Gastrocnemius medialis (tissue), 4 donors: Measurements from ENCODE around the gene LONRF2. TPM values are rescaled to one million over a fixed set of nuclear protein-coding genes. Genes with fewer than 3 reads are reported as not detected.
A peak's percentile ranks its signal among the peaks of the same experiment; 100 is the strongest.

ENCODE experiments used
- ATAC-seq, 2 donors: fragments of 150-250 bp; one replicate each; pipeline ENCODE4 v1.9.1; 2016
- DNase-seq, 2 donors: peaks; one replicate each; pipeline ENCODE4 v3.0.0-alpha.2; 2019
- H3K27ac ChIP-seq, 4 donors: fragments of 200-600 bp; sonication (generic); 1 replicate in 1 of 4; 2 replicates in 3 of 4; pipeline ENCODE4 v1.5.1; 2016 to 2018; ENCODE audit warnings: mild to moderate bottlenecking in 2 of 4, moderate library complexity in 1 of 4
- H3K27me3 ChIP-seq, 3 donors: fragments of 200-600 bp; sonication (generic) in 2 of 3; 1 replicate in 1 of 3; 2 replicates in 2 of 3; pipeline versions ENCODE4 v1.5.1 to v1.6.0; 2016 to 2019; ENCODE audit warnings: mild to moderate bottlenecking in 1 of 3, moderate library complexity in 1 of 3
- H3K36me3 ChIP-seq, 2 donors: fragments of 200-600 bp; sonication (generic) in 1 of 2; one replicate each; pipeline ENCODE4 v1.5.1; 2017 to 2018
- H3K4me1 ChIP-seq, 2 donors: fragments of 200-600 bp; sonication (generic) in 1 of 2; one replicate each; pipeline ENCODE4 v1.5.1; 2016 to 2017; ENCODE audit warnings: mild to moderate bottlenecking in 2 of 2
- H3K4me3 ChIP-seq, 4 donors: fragments of 200-600 bp; sonication (generic) in 3 of 4; 1 replicate in 1 of 4; 2 replicates in 3 of 4; pipeline ENCODE4 v1.5.1; 2016 to 2019; ENCODE audit warnings: mild to moderate bottlenecking in 2 of 4
- H3K9me3 ChIP-seq, 3 donors: fragments of 200-600 bp; sonication (generic) in 2 of 3; 1 replicate in 1 of 3; 2 replicates in 2 of 3; pipeline ENCODE4 v1.5.1; 2016 to 2019
- POLR2A ChIP-seq, 2 donors: fragments of 450-650 bp; IDR thresholded peaks; one replicate each; pipeline ENCODE4 v1.6.1; 2017; ENCODE audit warnings: antibody characterized with exemption in 2 of 2, mild to moderate bottlenecking in 2 of 2, moderate library complexity in 2 of 2
- in situ Hi-C, 4 donors: fragments of 200-750 bp; cut with MboI; loops; one replicate each; pipeline versions ENCODE4 v1.15.0 to v1.8.0; 2017; ENCODE audit warnings: low sequenced_read_pairs in 4 of 4
- intact Hi-C: fragments of 100-400 bp; cut with DNase I; formaldehyde crosslinking; loops from one replicate; pipeline ENCODE4 v1.15.1; 2023; ENCODE audit warnings: low total_unique reads
- total RNA-seq, 4 donors: library from RNA; depleted of rRNA; stranded (reverse); fragments of >200 nt; gene quantifications; one replicate each; pipeline versions ENCODE4 v1.1.0 to v1.2.3, GENCODE V29; 2016
- TF ChIP-seq, protein P1 (sequence below), 5 experiments: fragments of 450-650 bp in 3 of 5; fragments of 200-600 bp in 2 of 5; sonication (generic) in 2 of 5; IDR thresholded peaks in 4 of 5; conservative IDR thresholded peaks in 1 of 5; 1 replicate in 4 of 5; 2 replicates in 1 of 5; pipeline ENCODE4 v1.5.1; 2016 to 2019; ENCODE audit warnings: antibody characterized with exemption in 5 of 5, mild to moderate bottlenecking in 3 of 5, moderate library complexity in 3 of 5

LONRF2 gene
- total RNA-seq, 4 donors from 2014 or later, result 5.0 to 8.8 (median 7.6) TPM

DNA sequence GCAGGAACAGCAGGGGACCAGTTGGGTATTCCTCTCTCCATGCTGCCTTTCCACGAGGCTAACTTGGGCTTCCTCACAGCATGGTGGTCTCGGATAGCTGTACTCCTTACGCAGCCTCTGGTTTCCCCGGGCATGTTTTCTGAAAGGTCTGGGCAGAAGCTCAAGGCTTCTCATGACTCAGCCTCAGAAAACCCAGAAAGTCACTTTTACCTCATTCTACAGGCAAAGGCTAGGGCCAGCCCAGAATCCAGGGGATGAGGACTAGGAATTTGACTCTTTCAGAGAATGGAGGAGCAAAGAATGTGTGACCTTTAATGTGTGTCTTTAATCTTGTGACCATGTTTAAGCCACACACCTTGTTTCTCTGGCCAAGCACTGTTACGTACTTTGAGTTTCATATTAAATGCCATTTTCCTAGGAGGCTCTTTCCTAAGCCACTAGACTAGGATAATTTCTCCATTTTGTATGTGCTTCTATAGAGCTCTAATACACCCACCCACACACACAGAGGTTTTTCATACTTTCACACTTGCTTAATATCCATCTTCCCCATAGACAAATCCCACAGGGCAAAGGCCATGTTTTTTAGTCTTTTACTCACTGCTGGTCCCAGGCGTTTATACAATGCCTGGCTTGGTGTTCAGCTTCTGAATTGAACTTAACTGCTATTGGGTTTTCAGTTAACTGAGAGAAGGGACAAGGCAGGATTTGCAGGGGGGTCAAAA, 77.3 kb downstream of the LONRF2 start:
- ATAC-seq, result no peak
- no peak overlapping the region for H3K27ac ChIP-seq
- no peak for DNase-seq
- in situ Hi-C loops, result loop anchor here in 2 of 4 donors (5.0 to 10.0 kb wide), 2 partner anchors 688 to 690 kb away; no protein-coding TSS in a partner anchor
- H3K27me3 ChIP-seq, result peaks cover 0 to 5% (median 0%) of the 10 kb centered on the region in 3 donors
- no peaks in the 10 kb centered on the region for H3K9me3 ChIP-seq
- peaks cover 0 to 3% of the 10 kb centered on the region in 2 donors for H3K4me1 ChIP-seq
- TF ChIP-seq, protein P1, sequence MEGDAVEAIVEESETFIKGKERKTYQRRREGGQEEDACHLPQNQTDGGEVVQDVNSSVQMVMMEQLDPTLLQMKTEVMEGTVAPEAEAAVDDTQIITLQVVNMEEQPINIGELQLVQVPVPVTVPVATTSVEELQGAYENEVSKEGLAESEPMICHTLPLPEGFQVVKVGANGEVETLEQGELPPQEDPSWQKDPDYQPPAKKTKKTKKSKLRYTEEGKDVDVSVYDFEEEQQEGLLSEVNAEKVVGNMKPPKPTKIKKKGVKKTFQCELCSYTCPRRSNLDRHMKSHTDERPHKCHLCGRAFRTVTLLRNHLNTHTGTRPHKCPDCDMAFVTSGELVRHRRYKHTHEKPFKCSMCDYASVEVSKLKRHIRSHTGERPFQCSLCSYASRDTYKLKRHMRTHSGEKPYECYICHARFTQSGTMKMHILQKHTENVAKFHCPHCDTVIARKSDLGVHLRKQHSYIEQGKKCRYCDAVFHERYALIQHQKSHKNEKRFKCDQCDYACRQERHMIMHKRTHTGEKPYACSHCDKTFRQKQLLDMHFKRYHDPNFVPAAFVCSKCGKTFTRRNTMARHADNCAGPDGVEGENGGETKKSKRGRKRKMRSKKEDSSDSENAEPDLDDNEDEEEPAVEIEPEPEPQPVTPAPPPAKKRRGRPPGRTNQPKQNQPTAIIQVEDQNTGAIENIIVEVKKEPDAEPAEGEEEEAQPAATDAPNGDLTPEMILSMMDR (IDR thresholded peaks at IDR 0.05 in 4 of 5, conservative IDR thresholded peaks at IDR 0.05 in 1 of 5), result no peak
- no peak for TF ChIP-seq POLR2A (IDR thresholded peaks at IDR 0.05)
- H3K4me3 ChIP-seq, result no peak overlapping the region
- no peaks in the 10 kb centered on the region for H3K36me3 ChIP-seq
- intact Hi-C loops, result no loop called here

GRCh38 chr2:100243631-100244030, 78.7 kb downstream of the LONRF2 start:
- no peak overlapping the region for H3K27ac ChIP-seq
- no peaks in the 10 kb centered on the region for H3K9me3 ChIP-seq
- intact Hi-C loops (loop anchor here (1.0 kb wide), 1 partner anchor 684 kb away; no protein-coding TSS in a partner anchor), in situ Hi-C loops (loop anchor here in 2 of 4 donors (5.0 to 10.0 kb wide), 2 partner anchors 686 to 689 kb away; no protein-coding TSS in a partner anchor)
- H3K4me3 ChIP-seq, result no peak overlapping the region
- H3K36me3 ChIP-seq, result no peaks in the 10 kb centered on the region
- TF ChIP-seq POLR2A (IDR thresholded peaks at IDR 0.05), result no peak
- TF ChIP-seq, protein P1 (IDR thresholded peaks at IDR 0.05 in 4 of 5, conservative IDR thresholded peaks at IDR 0.05 in 1 of 5), result no peak
- no peak for DNase-seq
- ATAC-seq, result no peak
- peaks cover 0 to 5% (median 0%) of the 10 kb centered on the region in 3 donors for H3K27me3 ChIP-seq
- H3K4me1 ChIP-seq, result peaks cover 0 to 3% of the 10 kb centered on the region in 2 donors

GRCh38 chr2:100242891-100243619, 79.2 kb downstream of the LONRF2 start:
- H3K27me3 ChIP-seq, result peaks cover 0 to 5% (median 0%) of the 10 kb centered on the region in 3 donors
- no peaks in the 10 kb centered on the region for H3K9me3 ChIP-seq
- DNase-seq (peak in 1 of 2 donors; percentile 34), ATAC-seq (peak; percentile 47 to 65)
- TF ChIP-seq, protein P1 (IDR thresholded peaks at IDR 0.05 in 4 of 5, conservative IDR thresholded peaks at IDR 0.05 in 1 of 5), result peak; percentile 42 to 72 (median 65)
- no peak for TF ChIP-seq POLR2A (IDR thresholded peaks at IDR 0.05)
- no peak overlapping the region for H3K27ac ChIP-seq
- no peak overlapping the region for H3K4me3 ChIP-seq
- H3K4me1 ChIP-seq, result peaks cover 0 to 3% of the 10 kb centered on the region in 2 donors
- intact Hi-C loops, result loop anchor here (1.0 kb wide), 1 partner anchor 684 kb away; no protein-coding TSS in a partner anchor
- in situ Hi-C loops, result loop anchor here in 2 of 4 donors (5.0 to 10.0 kb wide), 2 partner anchors 686 to 688 kb away; no protein-coding TSS in a partner anchor
- H3K36me3 ChIP-seq, result no peaks in the 10 kb centered on the region

GRCh38 chr2:100242476-100242875, 79.8 kb downstream of the LONRF2 start:
- Histone ChIP-seq H3K4me1 (peaks cover 0 to 3% of the 10 kb centered on the region in 2 donors), H3K27me3 (peaks cover 0 to 5% (median 0%) of the 10 kb centered on the region in 3 donors), H3K36me3 (no peaks in the 10 kb centered on the region), H3K4me3 (no peak overlapping the region), H3K27ac (no peak overlapping the region), H3K9me3 (no peaks in the 10 kb centered on the region)
- DNase-seq, result no peak
- intact Hi-C loops (no loop called here), in situ Hi-C loops (loop anchor here in 2 of 4 donors (5.0 to 10.0 kb wide), 2 partner anchors 685 to 688 kb away; no protein-coding TSS in a partner anchor)
- no peak for ATAC-seq
- TF ChIP-seq, protein P1 (IDR thresholded peaks at IDR 0.05 in 4 of 5, conservative IDR thresholded peaks at IDR 0.05 in 1 of 5), result no peak
